GM08714 (cell line): ENCODE measurements around the gene ELOVL5.
"Not testable (repeated sequence)": the region's sequence is repeated elsewhere in the genome, so short reads cannot be mapped to it uniquely, and the experiment has no call there.

ENCODE experiments used
- H3K4me3 ChIP-seq: fragments of 200-500 bp; sonication (Bioruptor generic); 2 replicates; pipeline ENCODE4 v1.5.1; 2014; ENCODE audit warnings: mild to moderate bottlenecking, low read length, inconsistent platforms
- ZNF274 ChIP-seq: IDR thresholded peaks from 2 replicates; pipeline ENCODE4 v1.6.1; 2012; ENCODE audit warnings: mild to moderate bottlenecking, low read depth, low read length

The ELOVL5 gene

GRCh38 chr6:53347250-53347920 lies 1.4 kb downstream of the ELOVL5 start:
- no peak for TF ChIP-seq ZNF274

GRCh38 chr6:53346049-53346448 lies 2.7 kb downstream of the ELOVL5 start:
- H3K4me3 ChIP-seq, result not testable (repeated sequence)

More at GRCh38 chr6:53347250-53347920, 1.4 kb downstream of the ELOVL5 start:
- peak overlapping the region; percentile 80 for H3K4me3 ChIP-seq

GRCh38 chr6:53344969-53345368 lies 3.8 kb downstream of the ELOVL5 start:
- peak overlapping the region; percentile 3; the same call in 1 of the 2 replicates for H3K4me3 ChIP-seq
- TF ChIP-seq ZNF274, result no peak

- no peak for TF ChIP-seq ZNF274
- H3K4me3 ChIP-seq, result no peak overlapping the region
These were observed 5.7 kb downstream of the ELOVL5 start for GRCh38 chr6:53343092-53343491.

GRCh38 chr6:53342217-53342616 lies 6.5 kb downstream of the ELOVL5 start:
- TF ChIP-seq ZNF274, result no peak
- H3K4me3 ChIP-seq, result no peak overlapping the region

- TF ChIP-seq ZNF274, result no peak
These were observed 8.2 kb downstream of the ELOVL5 start for GRCh38 chr6:53340536-53340935.

GRCh38 chr6:53339424-53339823 lies 9.3 kb downstream of the ELOVL5 start:
- no peak for TF ChIP-seq ZNF274
- H3K4me3 ChIP-seq, result no peak overlapping the region

More at GRCh38 chr6:53340536-53340935, 8.2 kb downstream of the ELOVL5 start:
- H3K4me3 ChIP-seq, result no peak overlapping the region

GRCh38 chr6:53338304-53338703 lies 10.4 kb downstream of the ELOVL5 start:
- no peak for TF ChIP-seq ZNF274

GRCh38 chr6:53336070-53336469 lies 12.7 kb downstream of the ELOVL5 start:
- no peak for TF ChIP-seq ZNF274
- peak overlapping the region; percentile 41; the same call in 1 of the 2 replicates for H3K4me3 ChIP-seq

More at GRCh38 chr6:53338304-53338703, 10.4 kb downstream of the ELOVL5 start:
- no peak overlapping the region for H3K4me3 ChIP-seq

- no peak for TF ChIP-seq ZNF274
- peak overlapping the region; percentile 41; the same call in 1 of the 2 replicates for H3K4me3 ChIP-seq
These were observed 13.3 kb downstream of the ELOVL5 start for GRCh38 chr6:53335224-53335994.

- no peak overlapping the region for H3K4me3 ChIP-seq
- TF ChIP-seq ZNF274, result no peak
These were observed 15.0 kb downstream of the ELOVL5 start for GRCh38 chr6:53333439-53334408.

- no peak for TF ChIP-seq ZNF274
- no peak overlapping the region for H3K4me3 ChIP-seq
These were observed 17.1 kb downstream of the ELOVL5 start for GRCh38 chr6:53331678-53332077.

- no peak overlapping the region for H3K4me3 ChIP-seq
- no peak for TF ChIP-seq ZNF274
These were observed 18.6 kb downstream of the ELOVL5 start for GRCh38 chr6:53330137-53330536.

- no peak overlapping the region for H3K4me3 ChIP-seq
- TF ChIP-seq ZNF274, result no peak
These were observed 20.4 kb downstream of the ELOVL5 start for GRCh38 chr6:53328375-53328774.
